Spleen (tissue), 11 donors: ENCODE results near the gene ZNF71. TPM values are rescaled to one million over a fixed set of nuclear protein-coding genes. Genes with fewer than 3 reads are reported as not detected.

Source experiments
- DNase-seq: peaks from one replicate; pipeline ENCODE4 v3.0.0-alpha.2; 2020
- H3K27ac ChIP-seq, 8 donors: fragments of 200-600 bp; sonication (generic) in 7 of 8; 1 replicate in 4 of 8; 2 replicates in 4 of 8; pipeline versions ENCODE4 v1.5.0 to v1.8.0; 2016 to 2021; ENCODE audit warnings: inconsistent platforms in 4 of 8, mild to moderate bottlenecking in 4 of 8, moderate library complexity in 1 of 8
- H3K27me3 ChIP-seq, 7 donors: fragments of 200-600 bp; sonication (generic) in 6 of 7; replicated peaks in 1 of 7; 1 replicate in 4 of 7; 2 replicates in 3 of 7; pipeline versions ENCODE4 v1.5.0 to v1.8.0; 2016 to 2021; ENCODE audit warnings: inconsistent platforms in 3 of 7, mild to moderate bottlenecking in 1 of 7
- H3K36me3 ChIP-seq, 6 donors: fragments of 200-600 bp; sonication (generic) in 5 of 6; 1 replicate in 4 of 6; 2 replicates in 2 of 6; pipeline versions ENCODE4 v1.5.0 to v1.8.0; 2016 to 2021; ENCODE audit warnings: inconsistent platforms in 2 of 6
- H3K4me1 ChIP-seq, 6 donors: fragments of 200-600 bp; sonication (generic) in 5 of 6; 1 replicate in 3 of 6; 2 replicates in 3 of 6; pipeline versions ENCODE4 v1.5.0 to v1.8.0; 2016 to 2021; ENCODE audit warnings: inconsistent platforms in 3 of 6
- H3K4me3 ChIP-seq, 8 donors: fragments of 200-600 bp; sonication (generic) in 7 of 8; 1 replicate in 4 of 8; 2 replicates in 4 of 8; pipeline versions ENCODE4 v1.5.0 to v1.8.0; 2016 to 2021; ENCODE audit warnings: inconsistent platforms in 4 of 8, mild to moderate bottlenecking in 4 of 8, moderate library complexity in 2 of 8
- H3K9me3 ChIP-seq, 8 donors: fragments of 200-600 bp; sonication (generic) in 7 of 8; 1 replicate in 4 of 8; 2 replicates in 4 of 8; pipeline versions ENCODE4 v1.5.0 to v1.8.0; 2016 to 2021; ENCODE audit warnings: inconsistent platforms in 4 of 8
- POLR2A ChIP-seq, 3 donors: fragments of 450-650 bp; IDR thresholded peaks; one replicate each; pipeline ENCODE4 v1.5.1; 2017; ENCODE audit warnings: antibody characterized with exemption in 3 of 3, mild to moderate bottlenecking in 1 of 3
- POLR2AphosphoS5 ChIP-seq, 3 donors: sonication (generic); formaldehyde crosslinking; IDR thresholded peaks; one replicate each; pipeline ENCODE4 v1.5.1; 2017; ENCODE audit warnings: antibody characterized with exemption in 3 of 3
- WGBS, 5 donors: extraction: QIAGEN DNeasy Blood & Tissue Kit in 3 of 5; methylation state at CpG; one replicate each; pipeline versions ENCODE4 v1.1.5 to v1.1.7; 2013 to 2018; 5-methylcytosine and 5-hydroxymethylcytosine counted together
- intact Hi-C: fragments of 100-400 bp; cut with DNase I; formaldehyde crosslinking; loops from one replicate; pipeline ENCODE4 v1.15.0; 2023; ENCODE audit warnings: low total_unique reads
- polyA plus RNA-seq, 3 donors: library from polyadenylated mRNA; stranded (reverse); fragments of 200-250 nt; gene quantifications; one replicate each; pipeline ENCODE4 v1.2.1, GENCODE V29; 2013
- total RNA-seq, 7 donors: library from RNA; depleted of rRNA in 3 of 7; stranded (reverse); fragments of >200 nt in 3 of 7; fragmentation: NEBNext Ultra II Directional in 4 of 7; extraction: Animal tissue kit (Norgen Biotek cat#: 25700) in 4 of 7; gene quantifications; one replicate each; pipeline versions ENCODE4 v1.1.0 to v1.2.1, GENCODE V29; 2016 to 2021
- TF ChIP-seq, protein P1 (sequence below), 11 experiments: fragments of 200-600 bp in 7 of 11; fragments of 450-650 bp in 4 of 11; sonication (generic) in 4 of 11; IDR thresholded peaks in 8 of 11; conservative IDR thresholded peaks in 3 of 11; 1 replicate in 7 of 11; 2 replicates in 4 of 11; pipeline versions ENCODE4 v1.4.0 to v1.8.0; 2016 to 2021; ENCODE audit warnings: antibody characterized with exemption in 11 of 11, inconsistent platforms in 4 of 11, mild to moderate bottlenecking in 1 of 11
- donor health status: healthy with polysubstance abuse.
- donor health status: DM: no; HTN: no; CAD: no; lungs with moderate emphysema.
- donor health status: DM: no; HTN: no; CAD: no.
- donor health status: Bipolar disorder and iron deficiency.
- donor health status: healthy.
- donor health status: DM: no; HTN: no; CAD: no.
- donor health status: DM: yes; HTN: yes; CAD: no.

Gene ZNF71
- total and polyA plus RNA-seq, 10 donors, result 2.0 to 9.8 (median 6.4) TPM

DNA sequence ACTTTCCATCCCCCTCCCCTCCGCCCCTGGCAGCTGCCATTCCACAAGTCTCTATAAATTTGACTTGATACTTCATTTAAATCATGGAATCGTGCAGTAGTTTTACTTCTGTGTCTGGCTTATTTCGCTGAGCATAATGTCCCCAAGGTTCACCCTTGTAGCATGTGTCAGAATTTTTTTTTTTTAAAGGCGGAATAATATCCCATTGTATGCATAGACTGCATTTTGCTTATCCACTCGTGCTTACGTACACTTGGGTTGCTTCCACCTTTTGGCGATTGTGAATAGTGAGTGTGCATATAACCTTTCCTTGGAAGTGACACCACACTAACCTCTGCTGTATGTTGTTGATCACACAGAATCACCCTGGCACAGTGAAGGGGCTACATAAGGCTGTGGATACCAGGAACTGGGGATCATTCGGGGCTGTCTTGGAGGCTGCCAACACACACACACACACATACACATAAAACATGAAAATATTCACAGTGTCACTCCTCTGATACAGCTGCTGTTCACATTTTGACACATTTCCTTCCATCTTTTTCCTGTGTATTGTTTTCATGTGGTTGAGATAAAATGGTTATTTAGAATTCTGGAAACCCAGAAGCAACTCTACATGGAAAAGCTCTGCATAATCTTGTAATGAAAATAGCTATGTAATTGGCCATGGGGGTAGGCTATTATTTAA, 13.3 kb downstream of the ZNF71 start:
- H3K27ac ChIP-seq, result no peak overlapping the region
- H3K9me3 ChIP-seq, result peaks cover 7 to 100% (median 96%) of the 10 kb centered on the region in 8 donors
- H3K36me3 ChIP-seq, result peaks cover 0 to 100% (median 22%) of the 10 kb centered on the region in 6 donors
- 89 to 94% (median 92%) methylated on average over 8 of the region's 8 CpGs for WGBS, 5 donors
- intact Hi-C loops, result no loop called here
- no peak overlapping the region for H3K4me3 ChIP-seq
- TF ChIP-seq, protein P1, sequence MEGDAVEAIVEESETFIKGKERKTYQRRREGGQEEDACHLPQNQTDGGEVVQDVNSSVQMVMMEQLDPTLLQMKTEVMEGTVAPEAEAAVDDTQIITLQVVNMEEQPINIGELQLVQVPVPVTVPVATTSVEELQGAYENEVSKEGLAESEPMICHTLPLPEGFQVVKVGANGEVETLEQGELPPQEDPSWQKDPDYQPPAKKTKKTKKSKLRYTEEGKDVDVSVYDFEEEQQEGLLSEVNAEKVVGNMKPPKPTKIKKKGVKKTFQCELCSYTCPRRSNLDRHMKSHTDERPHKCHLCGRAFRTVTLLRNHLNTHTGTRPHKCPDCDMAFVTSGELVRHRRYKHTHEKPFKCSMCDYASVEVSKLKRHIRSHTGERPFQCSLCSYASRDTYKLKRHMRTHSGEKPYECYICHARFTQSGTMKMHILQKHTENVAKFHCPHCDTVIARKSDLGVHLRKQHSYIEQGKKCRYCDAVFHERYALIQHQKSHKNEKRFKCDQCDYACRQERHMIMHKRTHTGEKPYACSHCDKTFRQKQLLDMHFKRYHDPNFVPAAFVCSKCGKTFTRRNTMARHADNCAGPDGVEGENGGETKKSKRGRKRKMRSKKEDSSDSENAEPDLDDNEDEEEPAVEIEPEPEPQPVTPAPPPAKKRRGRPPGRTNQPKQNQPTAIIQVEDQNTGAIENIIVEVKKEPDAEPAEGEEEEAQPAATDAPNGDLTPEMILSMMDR (IDR thresholded peaks at IDR 0.05 in 8 of 11, conservative IDR thresholded peaks at IDR 0.05 in 3 of 11), result no peak
- TF ChIP-seq POLR2A (IDR thresholded peaks at IDR 0.05), result no peak
- TF ChIP-seq POLR2AphosphoS5 (IDR thresholded peaks at IDR 0.05), result no peak
- DNase-seq, result no peak
- no peaks in the 10 kb centered on the region for H3K27me3 ChIP-seq
- no peaks in the 10 kb centered on the region for H3K4me1 ChIP-seq

DNA sequence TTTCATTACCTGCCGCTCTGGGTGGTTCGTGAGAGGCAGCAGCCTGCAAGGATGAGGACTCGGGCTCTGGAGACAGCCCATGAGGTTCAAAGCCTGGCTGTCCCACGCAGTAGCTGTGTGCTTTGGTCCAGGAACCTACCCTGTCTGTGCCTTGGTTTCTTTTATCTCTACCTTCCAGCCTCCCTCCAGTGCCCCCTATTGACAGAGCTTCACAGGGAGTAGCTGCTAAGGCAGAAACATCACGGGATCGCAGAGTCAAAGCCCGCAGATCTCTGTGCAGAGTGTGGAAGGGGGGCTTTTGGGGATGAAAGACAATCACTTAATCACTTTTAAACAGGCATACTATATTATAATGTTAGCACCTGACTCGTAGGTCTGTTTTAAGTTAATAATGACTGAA, 16.2 kb downstream of the ZNF71 start:
- no peaks in the 10 kb centered on the region for H3K4me1 ChIP-seq
- 74 to 86% (median 81%) methylated on average over 7 to 8 of the region's 8 CpGs for WGBS, 5 donors
- no peak overlapping the region for H3K27ac ChIP-seq
- H3K9me3 ChIP-seq, result peaks cover 9 to 100% (median 96%) of the 10 kb centered on the region in 8 donors
- intact Hi-C loops, result no loop called here
- DNase-seq, result no peak
- TF ChIP-seq POLR2A (IDR thresholded peaks at IDR 0.05), result no peak
- peaks cover 0 to 100% (median 25%) of the 10 kb centered on the region in 6 donors for H3K36me3 ChIP-seq
- H3K27me3 ChIP-seq, result no peaks in the 10 kb centered on the region
- H3K4me3 ChIP-seq, result no peak overlapping the region

DNA sequence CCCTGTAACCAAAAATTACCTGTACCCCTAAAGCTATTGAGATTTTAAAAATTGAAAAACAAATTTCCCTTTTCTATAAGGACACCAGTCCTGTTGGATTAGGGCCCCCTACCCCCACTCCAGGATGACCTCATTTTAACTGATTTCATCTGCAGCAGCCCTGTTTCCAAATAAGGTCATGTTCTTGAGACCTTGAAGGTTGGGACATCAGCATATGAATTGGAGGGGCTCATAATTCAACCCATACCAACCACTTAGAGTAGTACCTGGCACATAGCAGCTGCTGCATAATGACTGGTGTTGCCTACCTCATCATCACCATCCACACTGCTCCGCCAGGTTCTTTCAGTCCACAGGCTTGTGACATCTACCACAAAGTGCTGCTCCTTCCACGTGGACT, 17.6 kb downstream of the ZNF71 start:
- Histone ChIP-seq H3K4me1 (no peaks in the 10 kb centered on the region), H3K4me3 (no peak overlapping the region), H3K27ac (no peak overlapping the region), H3K36me3 (peaks cover 0 to 100% (median 30%) of the 10 kb centered on the region in 6 donors), H3K27me3 (no peaks in the 10 kb centered on the region), H3K9me3 (peaks cover 9 to 100% (median 96%) of the 10 kb centered on the region in 8 donors)
- DNase-seq, result no peak
- TF ChIP-seq POLR2A (IDR thresholded peaks at IDR 0.05) (no peak), POLR2AphosphoS5 (IDR thresholded peaks at IDR 0.05) (no peak)
- TF ChIP-seq, protein P1 (IDR thresholded peaks at IDR 0.05 in 8 of 11, conservative IDR thresholded peaks at IDR 0.05 in 3 of 11), result no peak
- 89 to 100% (median 95%) methylated on average over 2 of the region's 2 CpGs for WGBS, 5 donors
- intact Hi-C loops, result no loop called here

DNA sequence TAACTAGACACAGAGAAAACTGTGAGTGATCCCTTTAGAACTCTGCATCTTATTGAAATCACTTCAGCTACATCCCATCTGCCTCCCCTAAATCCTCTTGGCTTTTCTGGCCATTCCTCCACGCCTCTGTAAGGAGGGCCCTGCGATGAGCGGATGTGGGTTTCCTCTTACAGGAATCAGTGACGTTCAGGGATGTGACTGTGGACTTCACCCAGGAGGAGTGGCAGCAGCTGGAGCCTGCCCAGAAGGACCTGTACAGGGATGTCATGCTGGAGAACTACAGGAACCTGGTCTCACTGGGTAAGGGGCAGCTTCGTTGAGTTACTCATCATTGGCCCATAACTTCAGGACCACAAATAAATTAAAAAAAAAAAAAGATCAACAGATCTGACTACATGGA, 18.5 kb downstream of the ZNF71 start:
- Histone ChIP-seq H3K27me3 (no peaks in the 10 kb centered on the region), H3K4me1 (no peaks in the 10 kb centered on the region), H3K4me3 (no peak overlapping the region), H3K9me3 (peaks cover 9 to 100% (median 96%) of the 10 kb centered on the region in 8 donors), H3K27ac (no peak overlapping the region), H3K36me3 (peaks cover 0 to 100% (median 37%) of the 10 kb centered on the region in 6 donors)
- WGBS, 5 donors, result 81 to 97% (median 90%) methylated on average over 5 of the region's 5 CpGs
- DNase-seq, result no peak
- TF ChIP-seq POLR2AphosphoS5 (IDR thresholded peaks at IDR 0.05) (no peak), POLR2A (IDR thresholded peaks at IDR 0.05) (no peak)
- TF ChIP-seq, protein P1 (IDR thresholded peaks at IDR 0.05 in 8 of 11, conservative IDR thresholded peaks at IDR 0.05 in 3 of 11), result no peak
- intact Hi-C loops, result no loop called here
